Liver (tissue), 9 donors: ENCODE results near the gene RNF151. TPM values are rescaled to one million over a fixed set of nuclear protein-coding genes. Genes with fewer than 3 reads are reported as not detected.

Source experiments
- DNase-seq: peaks from one replicate; pipeline ENCODE4 v3.0.0-alpha.2; 2017; ENCODE audit warnings: low spot score
- H3K27ac ChIP-seq, 2 donors: one replicate each; pipeline ENCODE4 v1.7.0; 2013; ENCODE audit warnings: inconsistent platforms in 2 of 2, low read length in 2 of 2, control low read depth in 1 of 2, low read depth in 1 of 2, mild to moderate bottlenecking in 1 of 2
- H3K27me3 ChIP-seq, 4 donors: one replicate each; pipeline versions ENCODE4 v1.6.1 to v1.7.0; 2013; ENCODE audit warnings: low read length in 3 of 4, inconsistent platforms in 1 of 4, mild to moderate bottlenecking in 1 of 4, moderate library complexity in 1 of 4; ENCODE audit not compliant: control insufficient read depth in 4 of 4, insufficient read depth in 4 of 4
- H3K36me3 ChIP-seq, 4 donors: one replicate each; pipeline versions ENCODE4 v1.6.1 to v1.7.0; 2013; ENCODE audit warnings: low read length in 3 of 4, mild to moderate bottlenecking in 3 of 4, low read depth in 1 of 4, moderate library complexity in 1 of 4; ENCODE audit not compliant: control insufficient read depth in 4 of 4, insufficient read depth in 3 of 4
- H3K4me1 ChIP-seq, 4 donors: one replicate each; pipeline versions ENCODE4 v1.6.1 to v1.7.0; 2013; ENCODE audit warnings: low read length in 3 of 4, mild to moderate bottlenecking in 3 of 4, moderate library complexity in 1 of 4; ENCODE audit not compliant: control insufficient read depth in 4 of 4, insufficient read depth in 4 of 4
- H3K4me3 ChIP-seq, 3 donors: one replicate each; pipeline versions ENCODE4 v1.6.1 to v1.7.0; 2013; ENCODE audit warnings: low read length in 3 of 3, control low read depth in 1 of 3, low read depth in 1 of 3, mild to moderate bottlenecking in 1 of 3
- H3K9ac ChIP-seq, 2 donors: one replicate each; pipeline ENCODE4 v1.7.0; 2013; ENCODE audit warnings: low read length in 2 of 2, mild to moderate bottlenecking in 2 of 2, moderate library complexity in 2 of 2, control low read depth in 1 of 2, low read depth in 1 of 2
- H3K9me3 ChIP-seq, 4 donors: one replicate each; pipeline versions ENCODE4 v1.6.1 to v1.7.0; 2013; ENCODE audit warnings: low read length in 3 of 4; ENCODE audit not compliant: control insufficient read depth in 4 of 4
- EGR1 ChIP-seq, 2 donors: IDR thresholded peaks; 2 replicates each; pipeline ENCODE4 v1.6.1; 2016 to 2018; ENCODE audit warnings: antibody characterized with exemption in 2 of 2, low read depth in 2 of 2
- FOXA1 ChIP-seq: IDR thresholded peaks from 2 replicates; pipeline ENCODE4 v1.6.1; 2016; ENCODE audit warnings: antibody characterized with exemption
- FOXA2 ChIP-seq: IDR thresholded peaks from 2 replicates; pipeline ENCODE4 v1.6.1; 2016; ENCODE audit warnings: antibody characterized with exemption
- GABPA ChIP-seq, 2 donors: IDR thresholded peaks in 1 of 2; conservative IDR thresholded peaks in 1 of 2; 2 replicates each; pipeline ENCODE4 v1.6.1; 2016; ENCODE audit warnings: antibody characterized with exemption in 2 of 2, mild to moderate bottlenecking in 1 of 2, moderate library complexity in 1 of 2
- HNF4A ChIP-seq, 2 donors: conservative IDR thresholded peaks; 2 replicates each; pipeline ENCODE4 v1.6.1; 2016; ENCODE audit warnings: antibody characterized with exemption in 2 of 2, mild to moderate bottlenecking in 2 of 2
- JUND ChIP-seq, 2 donors: IDR thresholded peaks; 2 replicates each; pipeline ENCODE4 v1.6.1; 2016; ENCODE audit warnings: antibody characterized with exemption in 2 of 2
- RXRA ChIP-seq, 2 donors: IDR thresholded peaks; 2 replicates each; pipeline ENCODE4 v1.6.1; 2017 to 2018; ENCODE audit warnings: antibody characterized with exemption in 2 of 2, mild to moderate bottlenecking in 1 of 2
- SP1 ChIP-seq: IDR thresholded peaks from 2 replicates; pipeline ENCODE4 v1.6.1; 2018; ENCODE audit warnings: antibody characterized with exemption, mild to moderate bottlenecking
- TAF1 ChIP-seq: conservative IDR thresholded peaks from 2 replicates; pipeline ENCODE4 v1.6.1; 2016; ENCODE audit warnings: antibody characterized with exemption, mild to moderate bottlenecking
- YY1 ChIP-seq: IDR thresholded peaks from 2 replicates; pipeline ENCODE4 v1.6.1; 2016; ENCODE audit warnings: antibody characterized with exemption, mild to moderate bottlenecking
- WGBS: extraction: QIAGEN DNeasy Blood & Tissue Kit; methylation state at CpG from one replicate; pipeline ENCODE4 v1.1.7; 2013; 5-methylcytosine and 5-hydroxymethylcytosine counted together
- polyA plus RNA-seq, 2 donors: library from polyadenylated mRNA; stranded (reverse) in 1 of 2; unstranded in 1 of 2; fragments of 200-250 nt in 1 of 2; fragments of >200 nt in 1 of 2; fragmentation: Nextera tagmentation in 1 of 2; extraction: Ambion mirVana in 1 of 2; gene quantifications; one replicate each; pipeline versions ENCODE4 v1.2.1 to v1.2.3, GENCODE V29; 2013 to 2015
- total RNA-seq, 2 donors: library from RNA; depleted of rRNA; stranded (reverse); fragments of >200 nt; gene quantifications; one replicate each; pipeline ENCODE4 v1.2.3, GENCODE V29; 2014
- TF ChIP-seq, protein P1 (sequence below): IDR thresholded peaks from 2 replicates; pipeline ENCODE4 v1.6.1; 2016; ENCODE audit warnings: antibody characterized with exemption, mild to moderate bottlenecking
- TF ChIP-seq, protein P2 (sequence below): IDR thresholded peaks from 2 replicates; pipeline ENCODE4 v1.6.1; 2016; ENCODE audit warnings: antibody characterized with exemption
- TF ChIP-seq, protein P3 (sequence below): IDR thresholded peaks from 2 replicates; pipeline ENCODE4 v1.6.1; 2016; ENCODE audit warnings: antibody characterized with exemption
- TF ChIP-seq, protein P4 (sequence below): fragments of 150-350 bp; IDR thresholded peaks from 2 replicates; pipeline ENCODE4 v1.5.1; 2017; ENCODE audit warnings: improper control_type of control experiment, low read depth, low read length; ENCODE audit not compliant: missing input control
- donor health status: healthy.
- donor health status: healthy.
- donor health status: healthy.
- donor health status: healthy.
- donor health status: healthy.

Gene RNF151
- total and polyA plus RNA-seq, 4 donors = not detected

DNA sequence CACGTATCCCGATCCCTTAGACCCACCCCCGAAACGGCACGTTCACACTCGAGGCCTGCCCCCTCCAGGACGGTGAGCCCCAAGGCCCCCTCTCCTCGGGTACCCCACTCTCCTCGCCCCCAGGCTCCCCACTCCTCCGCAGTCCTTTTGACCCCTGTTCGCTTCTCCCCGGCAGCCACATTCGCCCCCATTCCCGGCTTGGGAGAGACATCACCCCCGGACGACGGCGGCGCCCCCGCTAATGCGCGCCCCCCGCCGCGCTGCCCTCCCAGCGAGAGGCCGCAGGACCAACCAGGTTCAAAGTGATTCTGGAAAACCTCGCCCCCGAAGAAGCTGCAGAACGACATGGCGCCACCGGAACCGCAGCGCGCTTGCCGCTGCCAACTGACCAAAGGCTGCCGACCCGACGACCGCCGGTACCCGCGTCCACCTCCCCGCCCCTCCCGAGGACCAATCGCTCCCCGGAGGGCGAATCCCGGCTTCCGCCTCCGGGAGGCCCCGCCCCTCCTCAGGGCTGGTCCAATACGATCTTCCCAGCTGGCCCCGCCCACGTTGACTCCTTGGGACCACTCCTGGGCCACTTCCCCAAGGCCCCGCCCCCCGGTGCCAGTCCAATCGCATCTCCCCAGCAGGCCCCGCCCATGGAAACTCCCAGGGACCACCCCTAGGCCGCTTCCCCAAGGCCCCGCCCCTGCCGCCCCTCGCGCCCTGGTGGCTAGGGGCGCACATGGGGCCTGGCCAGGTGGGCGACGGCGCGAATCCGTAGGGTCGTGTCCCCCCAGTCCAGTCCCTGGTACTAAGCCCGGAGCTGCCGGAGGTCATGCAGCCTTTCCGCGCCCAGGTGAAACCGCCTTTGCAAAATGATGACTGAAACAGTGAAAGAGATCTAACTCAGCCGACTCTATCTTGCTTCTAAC, 23.6 kb upstream of the RNF151 start, which contains the start of gene MSRB1:
TSS of gene MSRB1 (minus strand) at position 390 of the 917 bp plus-strand sequence. CDS start at position 347, 43 bp downstream.
- Histone ChIP-seq H3K9ac (peak within 1 kb of the TSS; percentile 75 to 77), H3K4me1 (peaks cover 11 to 52% (median 40%) of the 10 kb centered on the region in 4 donors), H3K9me3 (no peaks in the 10 kb centered on the region), H3K4me3 (peak within 1 kb of the TSS; percentile 65 to 92 (median 91)), H3K27me3 (no peaks in the 10 kb centered on the region), H3K27ac (peak within 1 kb of the TSS; percentile 95 to 96), H3K36me3 (peaks cover 4 to 17% (median 12%) of the 10 kb centered on the region in 4 donors)
- TF ChIP-seq, protein P1, sequence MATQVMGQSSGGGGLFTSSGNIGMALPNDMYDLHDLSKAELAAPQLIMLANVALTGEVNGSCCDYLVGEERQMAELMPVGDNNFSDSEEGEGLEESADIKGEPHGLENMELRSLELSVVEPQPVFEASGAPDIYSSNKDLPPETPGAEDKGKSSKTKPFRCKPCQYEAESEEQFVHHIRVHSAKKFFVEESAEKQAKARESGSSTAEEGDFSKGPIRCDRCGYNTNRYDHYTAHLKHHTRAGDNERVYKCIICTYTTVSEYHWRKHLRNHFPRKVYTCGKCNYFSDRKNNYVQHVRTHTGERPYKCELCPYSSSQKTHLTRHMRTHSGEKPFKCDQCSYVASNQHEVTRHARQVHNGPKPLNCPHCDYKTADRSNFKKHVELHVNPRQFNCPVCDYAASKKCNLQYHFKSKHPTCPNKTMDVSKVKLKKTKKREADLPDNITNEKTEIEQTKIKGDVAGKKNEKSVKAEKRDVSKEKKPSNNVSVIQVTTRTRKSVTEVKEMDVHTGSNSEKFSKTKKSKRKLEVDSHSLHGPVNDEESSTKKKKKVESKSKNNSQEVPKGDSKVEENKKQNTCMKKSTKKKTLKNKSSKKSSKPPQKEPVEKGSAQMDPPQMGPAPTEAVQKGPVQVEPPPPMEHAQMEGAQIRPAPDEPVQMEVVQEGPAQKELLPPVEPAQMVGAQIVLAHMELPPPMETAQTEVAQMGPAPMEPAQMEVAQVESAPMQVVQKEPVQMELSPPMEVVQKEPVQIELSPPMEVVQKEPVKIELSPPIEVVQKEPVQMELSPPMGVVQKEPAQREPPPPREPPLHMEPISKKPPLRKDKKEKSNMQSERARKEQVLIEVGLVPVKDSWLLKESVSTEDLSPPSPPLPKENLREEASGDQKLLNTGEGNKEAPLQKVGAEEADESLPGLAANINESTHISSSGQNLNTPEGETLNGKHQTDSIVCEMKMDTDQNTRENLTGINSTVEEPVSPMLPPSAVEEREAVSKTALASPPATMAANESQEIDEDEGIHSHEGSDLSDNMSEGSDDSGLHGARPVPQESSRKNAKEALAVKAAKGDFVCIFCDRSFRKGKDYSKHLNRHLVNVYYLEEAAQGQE = peak; percentile 92
- TF ChIP-seq FOXA1 = no peak
- peak in 1 of 2 donors; percentile 51 for TF ChIP-seq EGR1 (IDR thresholded peaks at IDR 0.05; ENCODE audit: low read depth in 2 of 2)
- TF ChIP-seq GABPA (IDR thresholded peaks at IDR 0.05 in 1 of 2, conservative IDR thresholded peaks at IDR 0.05 in 1 of 2) = peak; percentile 19 to 88
- TF ChIP-seq RXRA (IDR thresholded peaks at IDR 0.05) = peak; percentile 43 to 45
- TF ChIP-seq, protein P2, sequence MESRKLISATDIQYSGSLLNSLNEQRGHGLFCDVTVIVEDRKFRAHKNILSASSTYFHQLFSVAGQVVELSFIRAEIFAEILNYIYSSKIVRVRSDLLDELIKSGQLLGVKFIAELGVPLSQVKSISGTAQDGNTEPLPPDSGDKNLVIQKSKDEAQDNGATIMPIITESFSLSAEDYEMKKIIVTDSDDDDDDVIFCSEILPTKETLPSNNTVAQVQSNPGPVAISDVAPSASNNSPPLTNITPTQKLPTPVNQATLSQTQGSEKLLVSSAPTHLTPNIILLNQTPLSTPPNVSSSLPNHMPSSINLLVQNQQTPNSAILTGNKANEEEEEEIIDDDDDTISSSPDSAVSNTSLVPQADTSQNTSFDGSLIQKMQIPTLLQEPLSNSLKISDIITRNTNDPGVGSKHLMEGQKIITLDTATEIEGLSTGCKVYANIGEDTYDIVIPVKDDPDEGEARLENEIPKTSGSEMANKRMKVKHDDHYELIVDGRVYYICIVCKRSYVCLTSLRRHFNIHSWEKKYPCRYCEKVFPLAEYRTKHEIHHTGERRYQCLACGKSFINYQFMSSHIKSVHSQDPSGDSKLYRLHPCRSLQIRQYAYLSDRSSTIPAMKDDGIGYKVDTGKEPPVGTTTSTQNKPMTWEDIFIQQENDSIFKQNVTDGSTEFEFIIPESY = no peak
- TF ChIP-seq FOXA2 = no peak
- peak; percentile 89 for TF ChIP-seq TAF1
- TF ChIP-seq HNF4A (conservative IDR thresholded peaks at IDR 0.05) = peak; percentile 40 to 46
- TF ChIP-seq YY1 = peak; percentile 79
- peak; percentile 93 for TF ChIP-seq SP1
- DNase-seq = peak; percentile 98
- WGBS = under 1% methylated on average over 77 of the region's 77 CpGs

DNA sequence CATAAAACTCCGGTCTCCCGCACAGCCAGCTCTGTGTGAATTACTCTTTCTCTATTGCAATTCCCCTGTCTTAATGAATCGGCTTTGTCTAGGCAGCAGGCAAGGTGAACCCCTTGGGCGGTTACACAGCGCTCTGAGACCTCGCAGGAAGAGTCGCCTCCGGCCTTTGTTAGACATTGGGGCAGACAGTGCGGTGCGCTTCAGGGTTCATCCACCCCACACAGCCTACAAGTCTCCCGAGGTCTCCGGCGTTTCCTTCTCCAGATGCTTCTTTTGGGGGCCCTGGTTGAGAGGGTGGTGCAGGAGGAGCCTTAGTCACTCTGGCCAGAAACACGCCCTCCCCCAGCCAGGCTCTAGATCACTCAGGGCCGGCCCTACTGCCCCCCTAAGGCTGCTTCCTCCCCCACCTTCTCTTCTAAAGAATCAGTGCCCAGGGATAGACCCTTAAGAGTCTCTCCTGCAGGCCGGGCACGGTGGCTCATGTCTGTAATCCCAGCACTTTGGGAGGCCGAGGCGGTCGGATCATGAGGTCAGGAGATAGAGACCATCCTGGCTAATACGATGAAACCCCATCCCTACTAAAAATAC, 21.9 kb upstream of the RNF151 start:
- 96% methylated on average over 21 of the region's 21 CpGs for WGBS
- Histone ChIP-seq H3K9me3 (no peaks in the 10 kb centered on the region), H3K36me3 (peaks cover 0 to 4% (median 3%) of the 10 kb centered on the region in 4 donors), H3K9ac (no peak overlapping the region), H3K27me3 (no peaks in the 10 kb centered on the region), H3K27ac (no peak overlapping the region), H3K4me3 (no peak overlapping the region), H3K4me1 (peaks cover 4 to 35% (median 24%) of the 10 kb centered on the region in 4 donors)
- DNase-seq = no peak
- TF ChIP-seq, protein P1 = no peak
- TF ChIP-seq, protein P3, sequence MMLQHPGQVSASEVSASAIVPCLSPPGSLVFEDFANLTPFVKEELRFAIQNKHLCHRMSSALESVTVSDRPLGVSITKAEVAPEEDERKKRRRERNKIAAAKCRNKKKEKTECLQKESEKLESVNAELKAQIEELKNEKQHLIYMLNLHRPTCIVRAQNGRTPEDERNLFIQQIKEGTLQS = no peak
- TF ChIP-seq, protein P2 = no peak
- TF ChIP-seq EGR1 (IDR thresholded peaks at IDR 0.05; ENCODE audit: low read depth in 2 of 2) = no peak
- no peak for TF ChIP-seq RXRA (IDR thresholded peaks at IDR 0.05)
- TF ChIP-seq JUND (IDR thresholded peaks at IDR 0.05) = no peak
- no peak for TF ChIP-seq HNF4A (conservative IDR thresholded peaks at IDR 0.05)
- no peak for TF ChIP-seq YY1
- TF ChIP-seq, protein P4, sequence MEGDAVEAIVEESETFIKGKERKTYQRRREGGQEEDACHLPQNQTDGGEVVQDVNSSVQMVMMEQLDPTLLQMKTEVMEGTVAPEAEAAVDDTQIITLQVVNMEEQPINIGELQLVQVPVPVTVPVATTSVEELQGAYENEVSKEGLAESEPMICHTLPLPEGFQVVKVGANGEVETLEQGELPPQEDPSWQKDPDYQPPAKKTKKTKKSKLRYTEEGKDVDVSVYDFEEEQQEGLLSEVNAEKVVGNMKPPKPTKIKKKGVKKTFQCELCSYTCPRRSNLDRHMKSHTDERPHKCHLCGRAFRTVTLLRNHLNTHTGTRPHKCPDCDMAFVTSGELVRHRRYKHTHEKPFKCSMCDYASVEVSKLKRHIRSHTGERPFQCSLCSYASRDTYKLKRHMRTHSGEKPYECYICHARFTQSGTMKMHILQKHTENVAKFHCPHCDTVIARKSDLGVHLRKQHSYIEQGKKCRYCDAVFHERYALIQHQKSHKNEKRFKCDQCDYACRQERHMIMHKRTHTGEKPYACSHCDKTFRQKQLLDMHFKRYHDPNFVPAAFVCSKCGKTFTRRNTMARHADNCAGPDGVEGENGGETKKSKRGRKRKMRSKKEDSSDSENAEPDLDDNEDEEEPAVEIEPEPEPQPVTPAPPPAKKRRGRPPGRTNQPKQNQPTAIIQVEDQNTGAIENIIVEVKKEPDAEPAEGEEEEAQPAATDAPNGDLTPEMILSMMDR = no peak
- no peak for TF ChIP-seq SP1
- TF ChIP-seq FOXA2 = no peak
